HS-5 (cell line): ENCODE results near the gene KMT2D.
A peak's percentile ranks its signal among the peaks of the same experiment; 100 is the strongest.

Experiments
- DNase-seq: peaks from one replicate; pipeline ENCODE4 v3.0.0-alpha.2; 2012; ENCODE audit warnings: low read depth

KMT2D gene

GRCh38 chr12:49060237-49061156 is at the start of gene KMT2D:
KMT2D (minus strand) TSS chr12:49060794; CDS start chr12:49055324, 5,470 bp downstream.
- peak; percentile 85 for DNase-seq

GRCh38 chr12:49109641-49110463 is 49.3 kb upstream of the KMT2D start:
- DNase-seq, result no peak

GRCh38 chr12:49108958-49109404 is 48.4 kb upstream of the KMT2D start:
- DNase-seq, result no peak

GRCh38 chr12:49105504-49106084 is 45.0 kb upstream of the KMT2D start:
- no peak for DNase-seq

- DNase-seq, result no peak
These were observed 44.2 kb upstream of the KMT2D start for GRCh38 chr12:49104822-49105221.

GRCh38 chr12:49100380-49100779 is 39.8 kb upstream of the KMT2D start:
- no peak for DNase-seq

- no peak for DNase-seq
These were observed 38.1 kb upstream of the KMT2D start for GRCh38 chr12:49098703-49099102.

GRCh38 chr12:49098035-49098451 is 37.4 kb upstream of the KMT2D start:
- DNase-seq, result no peak

GRCh38 chr12:49097381-49097780 is 36.8 kb upstream of the KMT2D start:
- no peak for DNase-seq

- DNase-seq, result no peak
These were observed 34.4 kb upstream of the KMT2D start for GRCh38 chr12:49094975-49095365.

GRCh38 chr12:49094160-49094974 is 33.8 kb upstream of the KMT2D start, which contains the start of gene DHH:
DHH (minus strand) TSS chr12:49094801; CDS start chr12:49094512, 289 bp downstream.
- DNase-seq, result no peak

GRCh38 chr12:49093792-49094159 is 33.2 kb upstream of the KMT2D start:
- no peak for DNase-seq

GRCh38 chr12:49092816-49093406 is 32.3 kb upstream of the KMT2D start:
- no peak for DNase-seq

GRCh38 chr12:49092086-49092815 is 31.7 kb upstream of the KMT2D start:
- no peak for DNase-seq

GRCh38 chr12:49091836-49092085 is 31.2 kb upstream of the KMT2D start:
- DNase-seq, result no peak

GRCh38 chr12:49091056-49091835 is 30.7 kb upstream of the KMT2D start:
- DNase-seq, result no peak

GRCh38 chr12:49089821-49090773 is 29.5 kb upstream of the KMT2D start:
- no peak for DNase-seq

- no peak for DNase-seq
These were observed 28.3 kb upstream of the KMT2D start for GRCh38 chr12:49088932-49089330.
